ENCODE measurements around the gene MAP3K12. TPM values are rescaled to one million over a fixed set of nuclear protein-coding genes. Genes with fewer than 3 reads are reported as not detected.

Gene MAP3K12
- polyA plus RNA-seq, 3 donors = 1.7 to 31.4 (median 2.0) TPM

GRCh38 chr12:53489242-53489864 lies 9.9 kb downstream of the MAP3K12 start:
- Histone ChIP-seq H3K4me1 (ENCODE audit: control insufficient read depth in 1 of 2, insufficient read depth in 2 of 2, low read length in 2 of 2) (peaks cover 19 to 20% of the 10 kb centered on the region in 2 donors), H3K4me3 (replicated peaks in 1 of 3; ENCODE audit: low read depth in 2 of 3, low read length in 3 of 3) (no peak overlapping the region), H2AFZ (ENCODE audit: insufficient read depth, low read depth, low read length, poor library complexity, severe bottlenecking) (no peak overlapping the region), H3K4me2 (replicated peaks; ENCODE audit: extremely low read depth, low read length, poor library complexity, severe bottlenecking) (no peak overlapping the region), H3K79me2 (ENCODE audit: insufficient read depth, low read length) (no peaks in the 10 kb centered on the region), H3K27me3 (ENCODE audit: control insufficient read depth in 2 of 2, insufficient read depth in 2 of 2, low read length in 2 of 2) (no peaks in the 10 kb centered on the region), H3K9ac (ENCODE audit: insufficient read depth, low read length, poor library complexity, severe bottlenecking) (no peak overlapping the region), H3K27ac (ENCODE audit: low read depth in 1 of 2, low read length in 2 of 2) (no peak overlapping the region), H4K20me1 (ENCODE audit: insufficient read depth, low read length) (peaks cover 24% of the 10 kb centered on the region), H3K9me3 (replicated peaks in 1 of 2; ENCODE audit: control insufficient read depth in 1 of 2, insufficient read depth in 1 of 2, low read length in 2 of 2) (no peaks in the 10 kb centered on the region), H3K36me3 (replicated peaks in 1 of 2; ENCODE audit: control insufficient read depth in 1 of 2, insufficient read depth in 2 of 2, low read length in 2 of 2) (peaks cover 18 to 37% of the 10 kb centered on the region in 2 donors)
- no peak for TF ChIP-seq CTCF (IDR thresholded peaks at IDR 0.05)
- 95% methylated on average over 4 of the region's 5 CpGs for WGBS (ENCODE audit: insufficient coverage)
- H3K27me3 Mint-ChIP-seq (ENCODE audit: low read depth in 3 of 3) = peaks cover 0 to 3% (median 2%) of the 10 kb centered on the region in 3 donors
- H3K4me1 Mint-ChIP-seq = peaks cover 18% of the 10 kb centered on the region
- peaks cover 0 to 1% (median 0%) of the 10 kb centered on the region in 7 donors for H3K9me3 Mint-ChIP-seq
- H3K4me3 Mint-ChIP-seq = no peak overlapping the region
- no peak for DNase-seq
- intact Hi-C loops (cut with micrococcal nuclease) = no loop called here
- H3K36me3 Mint-ChIP-seq = peaks cover 15 to 21% of the 10 kb centered on the region in 2 donors
- peak overlapping the region in 2 of 7 donors; percentile 21 to 53 for H3K27ac Mint-ChIP-seq

GRCh38 chr12:53486736-53487487 lies 12.3 kb downstream of the MAP3K12 start:
- Histone ChIP-seq H3K27me3 (ENCODE audit: control insufficient read depth in 2 of 2, insufficient read depth in 2 of 2, low read length in 2 of 2) (no peaks in the 10 kb centered on the region), H3K27ac (ENCODE audit: low read depth in 1 of 2, low read length in 2 of 2) (no peak overlapping the region), H4K20me1 (ENCODE audit: insufficient read depth, low read length) (peaks cover 48% of the 10 kb centered on the region), H3K9ac (ENCODE audit: insufficient read depth, low read length, poor library complexity, severe bottlenecking) (no peak overlapping the region), H3K4me3 (replicated peaks in 1 of 3; ENCODE audit: low read depth in 2 of 3, low read length in 3 of 3) (no peak overlapping the region), H2AFZ (ENCODE audit: insufficient read depth, low read depth, low read length, poor library complexity, severe bottlenecking) (no peak overlapping the region), H3K9me3 (replicated peaks in 1 of 2; ENCODE audit: control insufficient read depth in 1 of 2, insufficient read depth in 1 of 2, low read length in 2 of 2) (no peaks in the 10 kb centered on the region), H3K4me2 (replicated peaks; ENCODE audit: extremely low read depth, low read length, poor library complexity, severe bottlenecking) (no peak overlapping the region), H3K79me2 (ENCODE audit: insufficient read depth, low read length) (no peaks in the 10 kb centered on the region), H3K4me1 (ENCODE audit: control insufficient read depth in 1 of 2, insufficient read depth in 2 of 2, low read length in 2 of 2) (no peaks in the 10 kb centered on the region), H3K36me3 (replicated peaks in 1 of 2; ENCODE audit: control insufficient read depth in 1 of 2, insufficient read depth in 2 of 2, low read length in 2 of 2) (peaks cover 35 to 62% of the 10 kb centered on the region in 2 donors)
- H3K4me1 Mint-ChIP-seq = peaks cover 2% of the 10 kb centered on the region
- H3K36me3 Mint-ChIP-seq = peaks cover 24 to 31% of the 10 kb centered on the region in 2 donors
- WGBS (ENCODE audit: insufficient coverage) = 90% methylated on average over 17 of the region's 17 CpGs
- H3K4me3 Mint-ChIP-seq = no peak overlapping the region
- TF ChIP-seq CTCF (IDR thresholded peaks at IDR 0.05) = no peak
- peak overlapping the region in 2 of 7 donors; percentile 62 to 63 for H3K27ac Mint-ChIP-seq
- peaks cover 0 to 2% (median 1%) of the 10 kb centered on the region in 3 donors for H3K27me3 Mint-ChIP-seq (ENCODE audit: low read depth in 3 of 3)
- intact Hi-C loops (cut with micrococcal nuclease) = no loop called here
- H3K9me3 Mint-ChIP-seq = peaks cover 0 to 1% (median 0%) of the 10 kb centered on the region in 7 donors
- DNase-seq = no peak
